ENCODE measurements around the gene SH3PXD2B. TPM values are rescaled to one million over a fixed set of nuclear protein-coding genes. Genes with fewer than 3 reads are reported as not detected.

The SH3PXD2B gene
- total RNA-seq, 1 experiment from 2014 or later: 14.9 TPM

GRCh38 chr5:172455087-172455381 lies 709 bp upstream of the SH3PXD2B start:
- DNase-seq (ENCODE audit: extremely low read depth, low read depth): no peak

GRCh38 chr5:172453986-172454357 lies 353 bp downstream of the SH3PXD2B start:
- DNase-seq (ENCODE audit: extremely low read depth, low read depth): no peak

- DNase-seq (ENCODE audit: extremely low read depth, low read depth): no peak
Observed at GRCh38 chr5:172453206-172453985, 929 bp downstream of the SH3PXD2B start.

- peak; percentile 53 for DNase-seq (ENCODE audit: extremely low read depth, low read depth)
Observed at GRCh38 chr5:172452398-172453205, 1.7 kb downstream of the SH3PXD2B start.

GRCh38 chr5:172451771-172452197 lies 2.5 kb downstream of the SH3PXD2B start:
- no peak for DNase-seq (ENCODE audit: extremely low read depth, low read depth)

GRCh38 chr5:172450861-172451695 lies 3.2 kb downstream of the SH3PXD2B start:
- DNase-seq (ENCODE audit: extremely low read depth, low read depth): no peak

- no peak for DNase-seq (ENCODE audit: extremely low read depth, low read depth)
Observed at GRCh38 chr5:172450453-172450852, 3.9 kb downstream of the SH3PXD2B start.

GRCh38 chr5:172448999-172449398 lies 5.3 kb downstream of the SH3PXD2B start:
- no peak for DNase-seq (ENCODE audit: extremely low read depth, low read depth)

GRCh38 chr5:172447646-172448365 lies 6.5 kb downstream of the SH3PXD2B start:
- DNase-seq (ENCODE audit: extremely low read depth, low read depth): no peak

- no peak for DNase-seq (ENCODE audit: extremely low read depth, low read depth)
Observed at GRCh38 chr5:172446336-172447051, 7.8 kb downstream of the SH3PXD2B start.

GRCh38 chr5:172445866-172446265 lies 8.5 kb downstream of the SH3PXD2B start:
- no peak for DNase-seq (ENCODE audit: extremely low read depth, low read depth)

GRCh38 chr5:172444626-172445365 lies 9.5 kb downstream of the SH3PXD2B start:
- no peak for DNase-seq (ENCODE audit: extremely low read depth, low read depth)

GRCh38 chr5:172444110-172444510 lies 10.2 kb downstream of the SH3PXD2B start:
- DNase-seq (ENCODE audit: extremely low read depth, low read depth): no peak

- no peak for DNase-seq (ENCODE audit: extremely low read depth, low read depth)
Observed at GRCh38 chr5:172443441-172444109, 10.8 kb downstream of the SH3PXD2B start.

GRCh38 chr5:172442592-172442991 lies 11.7 kb downstream of the SH3PXD2B start:
- no peak for DNase-seq (ENCODE audit: extremely low read depth, low read depth)

GRCh38 chr5:172441262-172441751 lies 13.0 kb downstream of the SH3PXD2B start:
- no peak for DNase-seq (ENCODE audit: extremely low read depth, low read depth)

- DNase-seq (ENCODE audit: extremely low read depth, low read depth): no peak
Observed at GRCh38 chr5:172440486-172440885, 13.8 kb downstream of the SH3PXD2B start.

GRCh38 chr5:172439785-172440477 lies 14.4 kb downstream of the SH3PXD2B start:
- DNase-seq (ENCODE audit: extremely low read depth, low read depth): no peak
